Esophagus muscularis mucosa (tissue), 4 donors: ENCODE data around the gene DSCAM.

Experiments
- EP300 ChIP-seq: sonication (generic); formaldehyde crosslinking; IDR thresholded peaks from one replicate; pipeline ENCODE4 v1.6.1; 2017; ENCODE audit warnings: antibody characterized with exemption
- POLR2A ChIP-seq: fragments of 450-650 bp; IDR thresholded peaks from one replicate; pipeline ENCODE4 v1.6.1; 2017; ENCODE audit warnings: antibody characterized with exemption, moderate library complexity, mild to moderate bottlenecking, low read depth
- POLR2AphosphoS5 ChIP-seq, 2 donors: sonication (generic); formaldehyde crosslinking; IDR thresholded peaks; one replicate each; pipeline ENCODE4 v1.6.1; 2017; ENCODE audit warnings: antibody characterized with exemption in 2 of 2
- TF ChIP-seq, protein P1 (sequence below), 3 experiments: fragments of 200-600 bp in 2 of 3; fragments of 450-650 bp in 1 of 3; sonication (generic) in 2 of 3; IDR thresholded peaks; one replicate each; pipeline ENCODE4 v1.5.1; 2017 to 2019; ENCODE audit warnings: antibody characterized with exemption in 3 of 3, mild to moderate bottlenecking in 2 of 3, moderate library complexity in 1 of 3

DNA sequence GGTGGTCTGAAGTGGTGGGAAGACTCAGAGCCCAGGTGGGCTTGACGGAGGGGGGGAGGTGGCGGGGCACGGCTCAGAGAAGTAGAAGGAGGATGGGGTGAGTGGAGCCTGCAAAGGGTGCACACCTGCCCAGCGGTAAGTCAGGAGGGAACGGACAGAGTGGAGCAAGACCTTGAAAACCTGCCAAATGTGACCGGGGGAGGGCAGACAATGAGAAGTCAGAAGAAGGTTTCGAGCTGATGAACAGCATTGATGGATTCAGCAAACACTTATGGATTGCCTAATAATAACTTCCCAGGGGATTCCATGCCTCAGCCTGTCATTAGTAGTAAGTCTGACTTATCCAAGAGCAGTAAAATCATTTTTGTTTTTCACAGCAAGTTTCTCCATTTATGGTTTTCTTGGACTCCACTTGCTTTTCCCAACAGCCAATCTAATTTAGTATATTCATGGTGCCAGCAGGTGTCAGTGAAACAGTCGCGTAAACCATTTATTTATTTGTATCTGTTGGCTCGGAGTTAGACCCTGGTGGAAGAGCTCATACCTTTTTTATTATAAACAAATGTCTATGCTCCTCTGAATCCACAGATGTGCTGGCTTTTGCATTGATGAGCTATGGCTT, 700.6 kb downstream of the DSCAM start:
- TF ChIP-seq, protein P1, sequence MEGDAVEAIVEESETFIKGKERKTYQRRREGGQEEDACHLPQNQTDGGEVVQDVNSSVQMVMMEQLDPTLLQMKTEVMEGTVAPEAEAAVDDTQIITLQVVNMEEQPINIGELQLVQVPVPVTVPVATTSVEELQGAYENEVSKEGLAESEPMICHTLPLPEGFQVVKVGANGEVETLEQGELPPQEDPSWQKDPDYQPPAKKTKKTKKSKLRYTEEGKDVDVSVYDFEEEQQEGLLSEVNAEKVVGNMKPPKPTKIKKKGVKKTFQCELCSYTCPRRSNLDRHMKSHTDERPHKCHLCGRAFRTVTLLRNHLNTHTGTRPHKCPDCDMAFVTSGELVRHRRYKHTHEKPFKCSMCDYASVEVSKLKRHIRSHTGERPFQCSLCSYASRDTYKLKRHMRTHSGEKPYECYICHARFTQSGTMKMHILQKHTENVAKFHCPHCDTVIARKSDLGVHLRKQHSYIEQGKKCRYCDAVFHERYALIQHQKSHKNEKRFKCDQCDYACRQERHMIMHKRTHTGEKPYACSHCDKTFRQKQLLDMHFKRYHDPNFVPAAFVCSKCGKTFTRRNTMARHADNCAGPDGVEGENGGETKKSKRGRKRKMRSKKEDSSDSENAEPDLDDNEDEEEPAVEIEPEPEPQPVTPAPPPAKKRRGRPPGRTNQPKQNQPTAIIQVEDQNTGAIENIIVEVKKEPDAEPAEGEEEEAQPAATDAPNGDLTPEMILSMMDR (IDR thresholded peaks at IDR 0.05): no peak
- TF ChIP-seq EP300 (no peak), POLR2A (no peak), POLR2AphosphoS5 (IDR thresholded peaks at IDR 0.05) (no peak)
